ENCODE measurements around the gene VAV2.
"Not testable (repeated sequence)": the region's sequence is repeated elsewhere in the genome, so short reads cannot be mapped to it uniquely, and the experiment has no call there.

Gene VAV2

GRCh38 chr9:133938086-133938485, 54.0 kb downstream of the VAV2 start:
- no peak for DNase-seq (ENCODE audit: low read depth, low spot score)

- DNase-seq (ENCODE audit: low read depth, low spot score): peak; percentile 36
These were observed 55.0 kb downstream of the VAV2 start for GRCh38 chr9:133937120-133937519.

- peak; percentile 97 for DNase-seq (ENCODE audit: low read depth, low spot score)
These were observed 56.7 kb downstream of the VAV2 start for GRCh38 chr9:133935328-133936005.

GRCh38 chr9:133934482-133935232, 57.5 kb downstream of the VAV2 start:
- DNase-seq (ENCODE audit: low read depth, low spot score): peak; percentile 87

- no peak for DNase-seq (ENCODE audit: low read depth, low spot score)
These were observed 58.6 kb downstream of the VAV2 start for GRCh38 chr9:133933426-133934026.

GRCh38 chr9:133932633-133933032, 59.5 kb downstream of the VAV2 start:
- DNase-seq (ENCODE audit: low read depth, low spot score): no peak

- no peak for DNase-seq (ENCODE audit: low read depth, low spot score)
These were observed 59.9 kb downstream of the VAV2 start for GRCh38 chr9:133932181-133932580.

GRCh38 chr9:133930682-133931485, 61.2 kb downstream of the VAV2 start:
- no peak for DNase-seq (ENCODE audit: low read depth, low spot score)

GRCh38 chr9:133930046-133930681, 62.0 kb downstream of the VAV2 start:
- DNase-seq (ENCODE audit: low read depth, low spot score): no peak

GRCh38 chr9:133929599-133929998, 62.5 kb downstream of the VAV2 start:
- no peak for DNase-seq (ENCODE audit: low read depth, low spot score)

- peak; percentile 91 for DNase-seq (ENCODE audit: low read depth, low spot score)
These were observed 63.8 kb downstream of the VAV2 start for GRCh38 chr9:133928248-133928764.

GRCh38 chr9:133927041-133927440, 65.1 kb downstream of the VAV2 start:
- no peak for DNase-seq (ENCODE audit: low read depth, low spot score)

GRCh38 chr9:133926165-133926856, 65.8 kb downstream of the VAV2 start:
- no peak for DNase-seq (ENCODE audit: low read depth, low spot score)

- DNase-seq (ENCODE audit: low read depth, low spot score): no peak
These were observed 67.7 kb downstream of the VAV2 start for GRCh38 chr9:133924453-133924852.

GRCh38 chr9:133923608-133924007, 68.5 kb downstream of the VAV2 start:
- DNase-seq (ENCODE audit: low read depth, low spot score): not testable (repeated sequence)

GRCh38 chr9:133921866-133922265, 70.3 kb downstream of the VAV2 start:
- DNase-seq (ENCODE audit: low read depth, low spot score): no peak

GRCh38 chr9:133920471-133920870, 71.7 kb downstream of the VAV2 start:
- DNase-seq (ENCODE audit: low read depth, low spot score): no peak

- DNase-seq (ENCODE audit: low read depth, low spot score): no peak
These were observed 72.6 kb downstream of the VAV2 start for GRCh38 chr9:133919253-133920115.

- DNase-seq (ENCODE audit: low read depth, low spot score): peak; percentile 77
These were observed 73.9 kb downstream of the VAV2 start for GRCh38 chr9:133918111-133918813.

Data from astrocyte of the hippocampus (primary cell).